Trophoblast cell (in vitro differentiated cells and primary cell): ENCODE results near the gene FRY.

Source experiments
- DNase-seq, 2 donors: peaks; one replicate each; pipeline ENCODE4 v3.0.0-alpha.2; 2016
- H2AFZ ChIP-seq: 2 replicates; pipeline ENCODE4 v1.6.1; 2013; ENCODE audit warnings: low read length, moderate library complexity, mild to moderate bottlenecking; ENCODE audit not compliant: insufficient read depth, poor library complexity
- H2AK5ac ChIP-seq: 2 replicates; pipeline ENCODE4 v1.6.1; 2013; ENCODE audit warnings: mild to moderate bottlenecking, low read length
- H2BK120ac ChIP-seq: 2 replicates; pipeline ENCODE4 v1.6.1; 2013; ENCODE audit warnings: low read length, mild to moderate bottlenecking, moderate library complexity; ENCODE audit not compliant: insufficient read depth, poor library complexity
- H2BK12ac ChIP-seq: 2 replicates; pipeline ENCODE4 v1.6.1; 2013; ENCODE audit warnings: mild to moderate bottlenecking, low read length, moderate library complexity
- H2BK5ac ChIP-seq: 2 replicates; pipeline ENCODE4 v1.6.1; 2013; ENCODE audit warnings: low read length, low read depth, moderate library complexity, mild to moderate bottlenecking; ENCODE audit not compliant: poor library complexity
- H3K14ac ChIP-seq: 2 replicates; pipeline ENCODE4 v1.6.1; 2013; ENCODE audit warnings: mild to moderate bottlenecking, low read length
- H3K18ac ChIP-seq: 2 replicates; pipeline ENCODE4 v1.6.1; 2013; ENCODE audit warnings: mild to moderate bottlenecking, low read length
- H3K23ac ChIP-seq: 2 replicates; pipeline ENCODE4 v1.6.1; 2013; ENCODE audit warnings: low read length
- H3K27ac ChIP-seq: 2 replicates; pipeline ENCODE4 v1.5.1; 2013; ENCODE audit warnings: low read depth, mild to moderate bottlenecking, inconsistent platforms, low read length, moderate library complexity
- H3K27me3 ChIP-seq: 2 replicates; pipeline ENCODE4 v1.6.1; 2013; ENCODE audit warnings: inconsistent platforms, mild to moderate bottlenecking, low read length, moderate library complexity; ENCODE audit not compliant: insufficient read depth
- H3K36me3 ChIP-seq, 2 experiments: 1 replicate in 1 of 2; 2 replicates in 1 of 2; pipeline ENCODE4 v1.6.1; 2013; ENCODE audit warnings: low read length in 2 of 2, mild to moderate bottlenecking in 2 of 2, moderate library complexity in 1 of 2; ENCODE audit not compliant: insufficient read depth in 2 of 2, control insufficient read depth in 1 of 2
- H3K4ac ChIP-seq: 2 replicates; pipeline ENCODE4 v1.6.1; 2013; ENCODE audit warnings: low read depth, mild to moderate bottlenecking, low read length, moderate library complexity
- H3K4me1 ChIP-seq, 2 experiments: 1 replicate in 1 of 2; 2 replicates in 1 of 2; pipeline ENCODE4 v1.6.1; 2013; ENCODE audit warnings: low read length in 2 of 2, mild to moderate bottlenecking in 2 of 2, moderate library complexity in 1 of 2; ENCODE audit not compliant: insufficient read depth in 2 of 2, control insufficient read depth in 1 of 2
- H3K4me2 ChIP-seq: 2 replicates; pipeline ENCODE4 v1.6.1; 2013; ENCODE audit warnings: inconsistent platforms, mild to moderate bottlenecking, low read length, moderate library complexity
- H3K4me3 ChIP-seq: 2 replicates; pipeline ENCODE4 v1.5.1; 2013; ENCODE audit warnings: mild to moderate bottlenecking, low read depth, low read length, inconsistent platforms
- H3K79me1 ChIP-seq: one replicate; pipeline ENCODE4 v1.6.1; 2013; ENCODE audit warnings: low read length
- H3K79me2 ChIP-seq: 2 replicates; pipeline ENCODE4 v1.6.1; 2013; ENCODE audit warnings: low read length, mild to moderate bottlenecking; ENCODE audit not compliant: control insufficient read depth, insufficient read depth, poor library complexity
- H3K9ac ChIP-seq: 2 replicates; pipeline ENCODE4 v1.6.1; 2013; ENCODE audit warnings: mild to moderate bottlenecking, low read length
- H3K9me3 ChIP-seq: 2 replicates; pipeline ENCODE4 v1.6.1; 2013; ENCODE audit warnings: low read depth, mild to moderate bottlenecking, control low read depth, inconsistent platforms, low read length; ENCODE audit not compliant: insufficient read depth
- H4K12ac ChIP-seq: 2 replicates; pipeline ENCODE4 v1.6.1; 2013; ENCODE audit warnings: low read depth, mild to moderate bottlenecking, low read length, moderate library complexity
- H4K8ac ChIP-seq: 2 replicates; pipeline ENCODE4 v1.6.1; 2013; ENCODE audit warnings: low read depth, mild to moderate bottlenecking, low read length, moderate library complexity
- H4K91ac ChIP-seq: one replicate; pipeline ENCODE4 v1.6.1; 2013; ENCODE audit warnings: low read depth, mild to moderate bottlenecking, low read length, moderate library complexity
- WGBS: extraction: QIAGEN DNeasy Blood & Tissue Kit; methylation state at CpG from one replicate; pipeline ENCODE4 v1.1.7; 2013; ENCODE audit warnings: missing lambda C conversion rate; ENCODE audit not compliant: insufficient read length, insufficient coverage; ENCODE audit errors: extremely low coverage; 5-methylcytosine and 5-hydroxymethylcytosine counted together

Gene FRY

GRCh38 chr13:32019612-32020233, 11.9 kb upstream of the FRY start:
- Histone ChIP-seq H3K79me2 (no peaks in the 10 kb centered on the region), H3K27ac (no peak overlapping the region), H2BK12ac (no peak overlapping the region), H2BK5ac (no peak overlapping the region), H2BK120ac (no peak overlapping the region), H4K8ac (no peak overlapping the region), H3K4me1 (peaks cover 0 to 2% of the 10 kb centered on the region in 2 experiments), H4K12ac (no peak overlapping the region), H3K9ac (no peak overlapping the region), H3K23ac (no peak overlapping the region), H3K9me3 (no peaks in the 10 kb centered on the region), H3K79me1 (no peaks in the 10 kb centered on the region), H3K36me3 (no peaks in the 10 kb centered on the region), H2AK5ac (no peak overlapping the region), H3K14ac (no peak overlapping the region), H3K18ac (no peak overlapping the region), H4K91ac (no peak overlapping the region), H3K27me3 (no peaks in the 10 kb centered on the region), H3K4me2 (no peak overlapping the region), H3K4ac (no peak overlapping the region), H3K4me3 (no peak overlapping the region), H2AFZ (no peak overlapping the region)
- peak in 1 of 2 donors; percentile 58 for DNase-seq
- no CpG with 5 or more reads among the region's 6 CpGs for WGBS

- H4K91ac ChIP-seq, result no peak overlapping the region
- H3K4me2 ChIP-seq, result no peak overlapping the region
- H3K4ac ChIP-seq, result no peak overlapping the region
- no peak overlapping the region for H4K12ac ChIP-seq
- H2AK5ac ChIP-seq, result no peak overlapping the region
- no peak overlapping the region for H2BK120ac ChIP-seq
- no peak overlapping the region for H3K14ac ChIP-seq
- no peak for DNase-seq
- H3K79me2 ChIP-seq, result no peaks in the 10 kb centered on the region
- no peak overlapping the region for H2BK12ac ChIP-seq
- no peaks in the 10 kb centered on the region for H3K9me3 ChIP-seq
- H3K79me1 ChIP-seq, result no peaks in the 10 kb centered on the region
- H3K23ac ChIP-seq, result no peak overlapping the region
- H3K18ac ChIP-seq, result no peak overlapping the region
- no peaks in the 10 kb centered on the region for H3K27me3 ChIP-seq
- WGBS, result no CpG with 5 or more reads among the region's 1 CpG
- no peak overlapping the region for H3K27ac ChIP-seq
- H3K36me3 ChIP-seq, result no peaks in the 10 kb centered on the region
- peaks cover 0 to 2% of the 10 kb centered on the region in 2 experiments for H3K4me1 ChIP-seq
- H4K8ac ChIP-seq, result no peak overlapping the region
- no peak overlapping the region for H3K9ac ChIP-seq
- no peak overlapping the region for H3K4me3 ChIP-seq
- H2BK5ac ChIP-seq, result no peak overlapping the region
- H2AFZ ChIP-seq, result no peak overlapping the region
Measured at GRCh38 chr13:32021785-32022184, 9.8 kb upstream of the FRY start.

- H3K23ac ChIP-seq, result no peak overlapping the region
- no peak overlapping the region for H3K4ac ChIP-seq
- no peak overlapping the region for H2BK120ac ChIP-seq
- no peak overlapping the region for H4K91ac ChIP-seq
- no peaks in the 10 kb centered on the region for H3K27me3 ChIP-seq
- no peak overlapping the region for H3K18ac ChIP-seq
- H2BK12ac ChIP-seq, result no peak overlapping the region
- no peak overlapping the region for H2BK5ac ChIP-seq
- H3K14ac ChIP-seq, result no peak overlapping the region
- H3K4me3 ChIP-seq, result no peak overlapping the region
- H3K4me2 ChIP-seq, result no peak overlapping the region
- no peak overlapping the region for H2AFZ ChIP-seq
- H3K36me3 ChIP-seq, result no peaks in the 10 kb centered on the region
- H4K12ac ChIP-seq, result no peak overlapping the region
- no peak overlapping the region for H3K9ac ChIP-seq
- no peak overlapping the region for H3K27ac ChIP-seq
- H3K79me1 ChIP-seq, result no peaks in the 10 kb centered on the region
- WGBS, result no CpG with 5 or more reads among the region's 4 CpGs
- no peaks in the 10 kb centered on the region for H3K9me3 ChIP-seq
- no peak overlapping the region for H4K8ac ChIP-seq
- H3K79me2 ChIP-seq, result no peaks in the 10 kb centered on the region
- no peak for DNase-seq
- H2AK5ac ChIP-seq, result no peak overlapping the region
- H3K4me1 ChIP-seq, result peaks cover 0 to 2% of the 10 kb centered on the region in 2 experiments
Measured at GRCh38 chr13:32022311-32022710, 9.3 kb upstream of the FRY start.

- no peak overlapping the region for H3K14ac ChIP-seq
Measured at GRCh38 chr13:32023096-32023495, 8.5 kb upstream of the FRY start.

More at GRCh38 chr13:32023096-32023495, 8.5 kb upstream of the FRY start:
- Histone ChIP-seq H2BK120ac (no peak overlapping the region), H3K27ac (no peak overlapping the region), H3K9ac (no peak overlapping the region), H4K12ac (no peak overlapping the region), H3K18ac (no peak overlapping the region), H3K23ac (no peak overlapping the region), H2AFZ (no peak overlapping the region), H3K79me2 (no peaks in the 10 kb centered on the region), H2AK5ac (no peak overlapping the region), H3K4ac (no peak overlapping the region), H3K27me3 (no peaks in the 10 kb centered on the region), H3K36me3 (no peaks in the 10 kb centered on the region), H2BK5ac (no peak overlapping the region), H4K91ac (no peak overlapping the region), H3K9me3 (no peaks in the 10 kb centered on the region), H3K4me2 (no peak overlapping the region), H3K4me1 (peaks cover 0 to 2% of the 10 kb centered on the region in 2 experiments), H3K4me3 (no peak overlapping the region), H2BK12ac (no peak overlapping the region), H3K79me1 (no peaks in the 10 kb centered on the region), H4K8ac (no peak overlapping the region)
- no CpG with 5 or more reads among the region's 3 CpGs for WGBS
- DNase-seq, result no peak
